HG03135 (cell line): ENCODE results near the gene PGK2.
"Not testable (repeated sequence)": the region's sequence is repeated elsewhere in the genome, so short reads cannot be mapped to it uniquely, and the experiment has no call there.

Experiments used
- ATAC-seq: cut with Tn5 transposase; IDR thresholded peaks from one replicate; pipeline ENCODE4 v1.9.1; 2021; ENCODE audit warnings: mild to moderate bottlenecking, moderate library complexity; ENCODE audit not compliant: unreplicated experiment

Gene PGK2

GRCh38 chr6:49787176-49787575, at the start of gene PGK2:
PGK2 (minus strand) TSS chr6:49787285; CDS start chr6:49787187, 98 bp downstream.
- no peak for ATAC-seq

- ATAC-seq = no peak
Measured at GRCh38 chr6:49835140-49835539, 48.1 kb upstream of the PGK2 start.

DNA sequence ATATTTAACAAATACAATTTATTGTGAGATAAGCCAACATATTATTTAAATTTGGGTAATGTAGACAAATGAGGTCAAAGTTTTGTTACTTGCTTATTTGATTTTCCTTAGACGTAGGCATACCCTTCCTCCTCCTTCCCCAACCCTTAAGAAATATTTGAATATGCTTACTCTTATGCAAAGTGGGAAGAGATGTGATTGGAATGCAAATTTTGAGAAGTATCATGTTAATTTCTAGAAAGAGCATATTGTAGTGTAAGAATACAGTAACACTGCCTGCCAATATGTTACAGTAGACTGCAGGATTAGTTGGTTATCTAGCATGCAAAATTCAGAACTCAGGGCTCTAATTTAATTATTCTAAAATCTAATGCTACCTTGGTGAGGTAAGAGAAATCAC, 46.3 kb upstream of the PGK2 start:
- no peak for ATAC-seq

DNA sequence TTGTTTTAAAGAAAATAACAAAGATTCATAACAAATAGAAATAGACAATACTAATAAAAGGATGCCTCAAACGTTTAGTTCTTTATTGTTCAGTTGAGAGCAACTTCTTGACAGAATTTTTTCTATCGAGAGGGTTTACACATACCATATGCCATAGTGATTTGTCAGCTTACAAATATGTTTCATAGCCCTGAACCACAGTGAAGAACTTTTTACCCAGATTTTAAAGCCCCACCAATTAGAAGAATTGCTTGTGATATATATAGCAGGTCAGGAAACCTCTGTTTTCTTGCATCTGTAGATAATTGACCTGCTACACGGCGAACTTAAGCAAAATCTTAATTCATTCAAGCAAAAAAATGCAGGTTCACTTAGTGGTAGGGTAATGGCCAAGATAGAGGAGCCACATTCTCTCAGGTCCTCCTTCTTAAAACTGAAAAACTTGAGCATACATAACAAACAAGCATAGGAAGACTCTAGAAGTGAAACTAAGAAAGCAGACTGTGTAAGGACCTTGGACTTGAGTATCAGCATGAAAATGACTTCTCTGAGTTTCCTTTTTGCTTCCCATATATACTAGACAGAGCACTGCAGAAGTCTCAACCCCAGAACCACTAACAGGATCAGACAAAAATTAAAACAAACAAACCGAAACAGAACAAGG, 39.8 kb upstream of the PGK2 start:
- peak; percentile 99 for ATAC-seq

GRCh38 chr6:49815166-49815565, 28.1 kb upstream of the PGK2 start:
- ATAC-seq = no peak

- no peak for ATAC-seq
Measured at GRCh38 chr6:49813248-49813647, 26.2 kb upstream of the PGK2 start.

GRCh38 chr6:49806145-49806544, 19.1 kb upstream of the PGK2 start:
- no peak for ATAC-seq

GRCh38 chr6:49805246-49805645, 18.2 kb upstream of the PGK2 start:
- ATAC-seq = no peak

DNA sequence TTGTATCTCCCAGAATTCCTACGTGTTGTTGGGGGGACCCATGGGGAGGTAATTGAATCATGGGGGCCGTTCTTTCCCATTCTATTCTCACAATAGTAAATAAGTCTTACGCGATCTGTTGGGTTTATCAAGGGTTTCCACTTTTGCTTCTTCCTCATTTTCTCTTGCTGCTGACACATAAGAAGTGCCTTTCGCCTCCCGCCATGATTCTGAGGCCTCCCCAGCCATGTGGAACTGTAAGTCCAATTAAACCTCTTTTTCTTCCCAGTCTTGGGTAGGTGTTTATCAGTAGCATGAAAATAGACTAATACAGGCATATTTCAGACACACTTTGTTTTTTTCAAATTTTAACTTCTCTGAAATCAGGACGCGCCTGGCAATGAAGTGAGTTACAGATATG, 14.4 kb upstream of the PGK2 start:
- ATAC-seq = no peak

GRCh38 chr6:49799090-49799489, 12.0 kb upstream of the PGK2 start:
- no peak for ATAC-seq

- not testable (repeated sequence) for ATAC-seq
Measured at GRCh38 chr6:49796842-49797455, 9.9 kb upstream of the PGK2 start.

DNA sequence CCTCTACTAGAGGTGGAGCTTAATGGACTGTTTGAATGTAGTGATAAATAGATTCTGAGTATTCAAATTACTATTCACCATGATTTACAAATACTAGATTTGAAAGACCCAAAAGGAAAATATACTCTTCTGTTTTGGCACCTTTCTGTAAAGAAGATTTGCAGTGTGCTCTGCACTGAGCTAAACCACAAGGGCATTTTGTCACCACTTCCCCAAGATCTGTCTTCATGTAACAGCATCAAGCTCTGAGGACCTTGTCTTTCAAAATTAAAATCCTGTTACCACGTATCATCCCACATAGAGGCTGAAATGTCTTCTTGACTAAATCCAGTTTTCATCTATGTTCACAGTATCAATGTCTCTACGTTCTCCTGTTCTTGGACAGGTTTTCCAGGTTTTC, 3.3 kb upstream of the PGK2 start:
- no peak for ATAC-seq

GRCh38 chr6:49784272-49784671, 2.8 kb downstream of the PGK2 start:
- no peak for ATAC-seq

- no peak for ATAC-seq
Measured at GRCh38 chr6:49782725-49783124, 4.4 kb downstream of the PGK2 start.

GRCh38 chr6:49782293-49782692, 4.8 kb downstream of the PGK2 start:
- ATAC-seq = no peak

DNA sequence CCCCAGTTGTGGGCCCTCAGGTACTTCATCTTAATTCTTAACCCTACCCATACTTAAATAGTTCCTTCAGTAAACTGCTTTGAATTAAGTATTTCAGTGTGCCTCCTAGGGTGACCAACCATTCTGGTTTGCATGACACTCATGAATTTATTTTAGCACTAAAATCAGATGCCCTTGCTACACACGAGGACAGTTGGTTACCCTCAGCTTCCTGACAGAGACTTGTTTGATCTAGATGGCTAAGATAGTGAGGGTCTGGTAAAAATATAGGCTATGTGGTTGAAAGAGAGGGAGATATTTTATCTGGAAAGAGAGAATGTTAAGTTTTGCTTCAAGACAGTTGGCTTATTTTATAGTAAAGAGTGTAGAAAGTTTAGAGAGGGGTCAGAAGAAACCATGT, 10.6 kb downstream of the PGK2 start:
- ATAC-seq = no peak

DNA sequence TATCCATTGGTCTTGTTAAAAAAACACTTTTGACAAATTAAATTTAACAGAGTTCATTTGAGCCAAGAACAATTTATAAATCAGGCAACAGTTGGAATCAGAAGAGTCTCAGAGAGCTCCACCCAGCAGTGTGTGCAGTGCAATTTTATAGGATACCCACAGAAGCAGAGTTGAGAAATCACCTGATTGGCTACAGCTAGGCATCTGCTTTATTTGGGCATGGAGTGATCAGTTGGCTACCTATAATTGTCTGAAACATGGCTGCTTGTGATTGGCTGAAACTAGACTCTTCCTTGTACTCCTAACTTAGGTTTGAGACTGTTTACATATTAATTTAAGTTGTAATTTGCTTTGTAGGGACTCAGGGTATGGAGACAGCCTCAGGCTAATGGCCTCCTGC, 12.0 kb downstream of the PGK2 start:
- ATAC-seq = no peak

DNA sequence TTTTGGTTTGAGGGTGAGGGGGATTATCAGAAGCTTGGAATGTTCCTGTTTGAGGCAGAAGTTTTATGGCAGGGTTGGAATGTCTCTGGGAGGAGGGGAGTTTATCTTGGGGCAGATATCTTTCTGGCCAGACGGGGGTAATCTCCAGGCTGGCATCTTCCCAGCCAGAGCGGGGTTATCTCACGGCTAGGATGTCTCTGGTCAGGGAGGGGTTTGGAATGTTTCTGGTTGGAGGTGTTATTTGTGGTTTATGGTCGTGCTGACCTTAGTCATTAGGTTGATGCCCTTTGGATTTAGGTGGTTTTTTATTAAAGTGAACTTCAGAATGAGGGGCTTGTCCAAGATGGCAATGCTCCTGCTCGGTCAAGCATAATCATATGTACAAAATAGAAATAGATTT, 14.8 kb downstream of the PGK2 start:
- no peak for ATAC-seq

DNA sequence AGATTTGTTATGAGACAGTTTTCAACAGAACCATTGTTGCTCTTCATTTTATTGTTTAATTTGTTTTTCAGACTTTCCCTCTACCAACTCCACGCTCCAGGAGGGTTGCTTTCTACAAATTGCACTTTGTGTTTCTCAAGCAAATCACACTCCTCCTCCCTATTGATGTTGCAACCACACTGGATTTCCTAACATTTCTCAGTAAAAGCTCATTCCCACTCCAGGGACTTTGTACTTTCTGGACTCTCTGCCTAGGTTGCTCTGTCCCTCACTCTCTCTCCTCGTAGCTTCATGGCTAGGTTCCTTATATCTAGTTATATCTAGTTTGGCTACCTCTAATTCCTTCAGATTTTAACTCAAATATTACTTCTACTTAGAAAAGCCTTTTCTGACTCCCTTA, 20.3 kb downstream of the PGK2 start:
- ATAC-seq = no peak

GRCh38 chr6:49764571-49765236, 22.4 kb downstream of the PGK2 start:
- ATAC-seq = no peak

DNA sequence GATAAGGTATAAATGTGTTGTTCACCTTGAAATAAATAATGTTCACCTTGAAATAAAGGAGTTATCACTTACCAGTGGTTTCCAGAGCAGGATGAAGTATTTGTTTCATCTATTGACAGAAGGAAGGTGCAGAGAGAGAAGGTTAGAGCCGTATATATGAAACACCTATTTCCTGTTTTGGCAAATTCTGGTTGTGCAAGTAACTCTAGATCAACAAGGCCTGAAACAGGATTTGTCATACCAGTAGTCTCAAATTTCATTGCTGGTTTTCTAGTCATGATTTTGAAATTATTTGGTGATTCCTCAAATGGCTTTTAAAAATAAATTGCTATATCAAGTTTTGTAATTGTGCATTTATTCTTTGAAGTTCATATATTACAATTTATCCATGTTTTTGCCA, 42.8 kb downstream of the PGK2 start, which contains the start of gene CRISP3:
Gene CRISP3, minus strand, starts transcription at position 130 of the 400 bp plus-strand sequence. Its CDS starts 21 bp downstream, at position 109.
- no peak for ATAC-seq

DNA sequence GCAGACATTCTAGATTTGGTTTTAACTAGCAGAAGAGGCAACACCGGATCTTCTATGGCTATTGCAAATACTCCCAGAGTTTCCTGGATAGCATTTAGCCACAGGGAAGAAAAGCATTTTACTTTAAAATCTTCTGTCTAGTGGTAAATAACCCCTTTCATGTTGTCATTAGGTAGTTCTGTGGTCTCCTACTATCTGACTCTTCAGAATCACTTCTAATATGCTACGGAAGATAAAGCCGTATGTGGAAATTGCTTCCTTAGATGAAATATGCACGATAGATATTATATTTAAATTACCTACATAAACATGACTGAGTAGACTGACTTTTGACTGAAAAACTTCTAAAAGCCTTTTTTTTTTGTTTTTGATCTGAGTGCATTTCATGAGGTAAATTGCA, 43.7 kb downstream of the PGK2 start:
- ATAC-seq = no peak
